Activated effector memory CD4-positive, alpha-beta T cell treated with Interleukin-2 at 50 U/mL for 16 hours (primary cell): ENCODE measurements around the gene EYA3.
A peak's percentile ranks its signal among the peaks of the same experiment; 100 is the strongest.

Experiments used
- DNase-seq: peaks from one replicate; pipeline ENCODE4 v3.0.0-alpha.2; 2020

The EYA3 gene

GRCh38 chr1:28088168-28088961 lies at the start of gene EYA3:
TSS of gene EYA3 (minus strand) at chr1:28088610. CDS start at chr1:28058026, 30,584 bp downstream.
- peak; percentile 100 for DNase-seq

- DNase-seq, result no peak
These were observed 48.7 kb upstream of the EYA3 start for GRCh38 chr1:28136922-28137613.

GRCh38 chr1:28136169-28136921 lies 47.9 kb upstream of the EYA3 start:
- no peak for DNase-seq

GRCh38 chr1:28135371-28136168 lies 47.2 kb upstream of the EYA3 start:
- no peak for DNase-seq

- DNase-seq, result no peak
These were observed 46.3 kb upstream of the EYA3 start for GRCh38 chr1:28134651-28135207.

- no peak for DNase-seq
These were observed 44.1 kb upstream of the EYA3 start for GRCh38 chr1:28132171-28133167.

- no peak for DNase-seq
These were observed 42.5 kb upstream of the EYA3 start for GRCh38 chr1:28130901-28131300.

GRCh38 chr1:28129150-28129549 lies 40.7 kb upstream of the EYA3 start:
- no peak for DNase-seq

- no peak for DNase-seq
These were observed 39.3 kb upstream of the EYA3 start for GRCh38 chr1:28127617-28128257.

GRCh38 chr1:28126783-28127490 lies 38.5 kb upstream of the EYA3 start:
- DNase-seq, result no peak

- DNase-seq, result no peak
These were observed 37.8 kb upstream of the EYA3 start for GRCh38 chr1:28126212-28126611.

GRCh38 chr1:28123461-28123961 lies 35.1 kb upstream of the EYA3 start:
- no peak for DNase-seq

GRCh38 chr1:28122183-28122582 lies 33.8 kb upstream of the EYA3 start:
- DNase-seq, result no peak

- no peak for DNase-seq
These were observed 31.1 kb upstream of the EYA3 start for GRCh38 chr1:28119556-28119955.

- no peak for DNase-seq
These were observed 30.4 kb upstream of the EYA3 start for GRCh38 chr1:28118640-28119307.

GRCh38 chr1:28115267-28115666 lies 26.9 kb upstream of the EYA3 start:
- DNase-seq, result no peak

GRCh38 chr1:28114844-28115243 lies 26.4 kb upstream of the EYA3 start:
- DNase-seq, result no peak

- no peak for DNase-seq
These were observed 24.8 kb upstream of the EYA3 start for GRCh38 chr1:28113242-28113572.
